ENCODE measurements around the gene MAGOH. TPM values are rescaled to one million over a fixed set of nuclear protein-coding genes. Genes with fewer than 3 reads are reported as not detected.

MAGOH gene
- 15.1 and 28.7 TPM in 2 replicates for total RNA-seq

DNA sequence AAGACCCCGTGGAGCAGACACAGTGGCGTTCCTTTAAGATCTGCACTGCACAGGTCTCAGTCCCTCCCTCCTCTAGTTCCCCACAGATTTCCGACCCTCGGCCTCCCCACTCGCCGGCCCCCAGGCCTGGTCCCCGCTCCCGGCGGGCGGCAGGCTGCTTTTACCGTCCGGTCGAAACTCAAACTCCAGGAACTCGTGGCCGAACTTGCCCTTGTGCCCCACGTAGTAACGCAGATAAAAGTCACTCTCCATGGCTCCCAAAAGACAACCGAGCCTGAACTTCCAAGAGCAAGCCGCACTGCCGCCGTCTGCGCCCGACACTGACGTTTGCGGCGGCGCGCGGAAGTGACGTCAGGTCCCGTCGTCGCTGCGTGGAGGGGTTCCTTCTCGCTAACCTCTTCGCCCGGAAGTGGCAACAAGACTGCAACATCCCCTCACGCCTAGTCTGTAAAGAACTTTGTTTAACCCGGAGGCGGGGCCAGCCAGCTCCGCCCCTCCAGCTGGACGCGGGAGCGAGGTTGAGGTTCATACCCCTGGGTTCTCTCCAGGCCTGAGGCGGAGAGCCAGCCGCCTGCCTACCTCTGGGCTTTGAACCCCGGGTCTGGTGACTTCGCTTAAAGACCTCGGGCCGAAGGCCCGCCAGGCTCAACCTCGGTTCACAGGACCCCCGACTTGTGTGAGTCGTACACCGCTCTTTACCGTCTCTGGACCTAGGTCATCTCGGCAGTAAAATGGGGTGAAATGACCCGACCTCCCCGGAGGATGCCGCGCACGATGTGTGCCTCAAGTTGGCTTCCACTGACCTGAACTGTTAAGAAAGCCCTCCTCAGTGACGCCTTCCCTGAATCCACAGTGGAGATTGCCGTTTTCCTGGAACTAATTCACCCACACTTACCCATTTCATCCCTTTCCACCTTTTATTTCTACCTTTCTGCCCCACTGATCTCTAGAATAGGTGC, at the start of gene MAGOH:
MAGOH (minus strand) TSS at position 322 of the 959 bp plus-strand sequence; CDS start at position 252, 70 bp downstream.

GRCh38 chr1:53220171-53220961, 18.0 kb downstream of the MAGOH start, which contains the start of gene CZIB:
Gene CZIB, minus strand, starts transcription at chr1:53220634. Its CDS starts 59 bp downstream, at chr1:53220575.

GRCh38 chr1:53196485-53197290, 41.6 kb downstream of the MAGOH start, which contains the start of gene CPT2:
Gene CPT2, plus strand, starts transcription at chr1:53196824. Its CDS starts 120 bp downstream, at chr1:53196944.

Other genes with a start within 250 kb of the MAGOH start
- gene PODN, start 176.3 kb downstream of the MAGOH start, total RNA-seq, result 0.13 TPM in 1 of 2 replicates, not detected in the other
- gene SLC1A7, start 95.9 kb downstream of the MAGOH start, total RNA-seq, result not detected in 2 replicates
- gene CPT2, start 41.7 kb downstream of the MAGOH start, total RNA-seq, result 15.8 and 19.1 TPM in 2 replicates
- 44.1 and 49.0 TPM in 2 replicates for gene CZIB, start 17.9 kb downstream of the MAGOH start, total RNA-seq
- 11.2 and 27.2 TPM in 2 replicates for gene LRP8, start 89.6 kb upstream of the MAGOH start, total RNA-seq
- not detected in 2 replicates for gene DMRTB1, start 220.9 kb upstream of the MAGOH start, total RNA-seq